Amygdala (tissue), 56 donors: ENCODE results near the gene PIEZO2.
A peak's percentile ranks its signal among the peaks of the same experiment; 100 is the strongest.
"Not testable (repeated sequence)": the region's sequence is repeated elsewhere in the genome, so short reads cannot be mapped to it uniquely, and the experiment has no call there.

Experiments used
- DNase-seq, 56 donors: peaks; one replicate each; lab custom pipeline; 2025; lab: John Stamatoyannopoulos, UW

Gene PIEZO2

GRCh38 chr18:11149441-11150270, at the start of gene PIEZO2:
Gene PIEZO2 (minus strand): TSS chr18:11149569. CDS start chr18:11148588, 981 bp downstream.
- peak in 48 of 56 donors; percentile 11 to 86 (median 54) for DNase-seq

- DNase-seq = no peak
Measured at GRCh38 chr18:11183637-11184036, 34.3 kb upstream of the PIEZO2 start.

- DNase-seq = not testable (repeated sequence)
Measured at GRCh38 chr18:11181629-11182028, 32.3 kb upstream of the PIEZO2 start.

DNA sequence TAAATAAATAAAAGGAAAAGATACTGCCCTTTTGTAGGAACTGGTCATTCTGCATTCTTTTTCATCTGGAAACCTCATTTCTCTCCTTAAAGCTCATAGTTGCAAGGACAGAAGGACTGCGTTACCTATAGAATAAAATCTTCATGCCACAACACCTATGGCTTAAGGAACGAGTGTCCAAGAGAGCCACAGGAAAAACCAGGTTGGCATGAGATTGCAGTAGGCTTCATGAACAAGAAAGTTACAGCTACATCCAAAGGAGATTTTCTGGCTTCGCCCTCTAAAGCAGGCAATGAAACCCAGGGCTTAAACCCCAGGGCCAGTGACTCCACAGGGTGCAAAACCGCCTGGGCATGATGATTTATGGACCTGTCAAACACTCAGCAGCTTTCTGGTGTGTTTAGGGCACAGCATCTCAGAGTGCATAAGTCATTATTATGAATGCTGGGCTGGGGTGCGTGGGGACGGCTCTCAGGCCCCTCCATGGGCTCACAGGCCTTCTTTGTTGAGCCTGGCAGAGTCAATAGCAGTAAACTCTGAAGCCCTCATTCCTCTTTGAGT, 30.7 kb upstream of the PIEZO2 start:
- DNase-seq = no peak

DNA sequence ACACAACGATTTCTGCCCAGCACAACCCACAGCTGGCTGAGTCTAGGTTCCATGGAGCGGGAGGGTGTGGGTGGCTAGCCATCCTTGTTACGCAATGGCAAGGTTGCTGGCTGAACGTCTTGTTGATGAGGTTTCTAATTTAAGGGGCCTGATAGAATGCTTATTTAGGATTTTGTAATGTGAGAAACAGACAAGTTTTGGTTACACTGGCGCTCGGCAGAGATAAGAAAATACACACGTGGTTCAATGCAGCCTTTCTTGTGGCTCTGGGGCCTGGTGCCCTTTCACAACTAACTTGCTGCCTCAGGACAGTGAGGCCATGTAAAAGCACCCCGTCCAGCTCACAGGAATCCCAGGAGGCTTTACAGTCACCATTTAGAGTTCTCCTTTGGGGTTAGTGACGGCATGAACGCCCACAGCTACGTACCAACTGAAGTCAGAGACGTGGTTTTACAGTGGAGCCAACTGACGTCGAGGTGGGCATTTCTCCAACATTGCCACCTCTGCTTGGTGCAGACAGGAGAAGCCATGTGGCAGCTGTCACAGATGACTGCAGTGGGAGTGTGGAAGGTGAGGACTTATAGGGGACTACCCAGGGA, 29.7 kb upstream of the PIEZO2 start:
- no peak for DNase-seq

- DNase-seq = no peak
Measured at GRCh38 chr18:11177382-11177781, 28.0 kb upstream of the PIEZO2 start.

DNA sequence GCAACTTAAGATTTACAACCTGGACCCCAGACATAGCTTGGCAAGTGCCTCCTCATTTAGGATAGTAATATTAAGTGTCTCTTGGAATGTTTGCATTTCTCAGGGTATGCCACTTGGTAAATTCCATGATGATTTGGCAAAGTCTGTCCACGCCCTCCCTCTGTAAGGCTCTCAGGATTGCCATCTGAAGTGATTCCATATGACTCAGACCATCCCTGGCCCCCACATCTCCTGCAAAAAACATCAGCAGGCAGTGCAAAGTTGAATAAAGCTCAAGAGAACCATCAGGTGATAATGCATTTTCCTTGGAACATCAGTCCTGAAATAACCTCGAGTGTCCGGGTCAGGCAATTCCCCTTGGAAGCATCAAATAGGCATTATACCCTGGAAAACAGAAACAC, 27.1 kb upstream of the PIEZO2 start:
- DNase-seq = no peak

- no peak for DNase-seq
Measured at GRCh38 chr18:11175266-11175979, 26.1 kb upstream of the PIEZO2 start.

- not testable (repeated sequence) for DNase-seq
Measured at GRCh38 chr18:11174179-11174578, 24.8 kb upstream of the PIEZO2 start.

DNA sequence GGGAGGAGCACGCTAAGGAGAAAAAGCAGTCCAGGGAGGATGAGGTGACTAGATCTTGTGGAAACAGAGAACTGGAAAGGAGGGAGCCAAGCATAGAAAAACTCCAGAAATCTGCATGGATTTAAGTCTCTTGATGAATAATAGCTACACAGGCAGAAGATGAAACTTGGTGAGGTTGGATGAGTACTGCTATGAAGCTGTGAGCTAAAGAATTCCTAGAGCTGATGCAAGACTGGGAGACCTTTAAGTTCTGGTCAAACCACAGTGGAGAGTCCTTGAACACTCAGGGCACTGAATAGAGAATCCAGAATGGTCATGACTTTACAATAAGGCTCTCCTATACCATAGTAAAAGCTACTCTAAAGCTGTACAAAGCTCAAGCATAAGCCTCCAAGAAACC, 18.4 kb upstream of the PIEZO2 start:
- no peak for DNase-seq

DNA sequence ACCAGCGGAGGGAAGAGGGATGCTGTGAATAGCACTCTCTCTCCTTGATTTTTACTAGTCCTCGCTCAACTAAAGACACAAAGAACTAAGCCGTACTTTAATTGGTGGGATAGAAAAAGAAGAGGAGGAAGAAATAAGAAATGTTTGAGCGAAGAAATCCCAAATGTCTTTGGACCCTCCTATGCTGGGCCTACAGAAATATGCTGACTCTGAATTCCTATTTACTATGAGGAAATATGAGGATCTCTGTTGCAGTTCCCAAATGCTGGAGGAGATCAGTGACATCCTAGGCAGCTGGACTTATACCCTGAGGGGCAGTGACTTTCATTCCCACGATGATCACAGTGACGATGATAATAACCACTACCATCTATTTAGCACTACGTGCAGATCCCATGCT, 16.6 kb upstream of the PIEZO2 start:
- DNase-seq = no peak

GRCh38 chr18:11165138-11165537, 15.8 kb upstream of the PIEZO2 start:
- DNase-seq = no peak

- DNase-seq = peak in 6 of 56 donors; percentile 3 to 49 (median 14)
Measured at GRCh38 chr18:11163665-11164064, 14.3 kb upstream of the PIEZO2 start.

DNA sequence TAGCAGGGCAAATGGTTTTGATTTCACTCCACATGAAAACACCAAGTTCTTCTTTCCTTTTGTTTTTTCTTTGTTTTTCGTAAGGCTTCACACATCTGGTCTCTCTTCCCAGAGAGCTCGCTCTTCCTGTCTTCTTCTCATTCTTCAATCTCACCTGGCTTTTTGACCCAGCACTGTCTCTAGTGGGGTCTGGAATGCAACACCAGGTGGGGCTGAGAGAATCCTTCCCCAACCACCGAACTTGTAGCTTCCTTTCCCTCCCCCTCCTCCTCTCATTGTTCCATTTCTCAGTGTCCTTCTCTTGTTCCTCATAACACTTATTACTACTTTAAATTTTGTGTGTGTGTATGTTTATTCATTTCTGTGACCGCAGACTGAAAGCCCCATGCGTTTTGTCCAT, 13.5 kb upstream of the PIEZO2 start:
- no peak for DNase-seq

DNA sequence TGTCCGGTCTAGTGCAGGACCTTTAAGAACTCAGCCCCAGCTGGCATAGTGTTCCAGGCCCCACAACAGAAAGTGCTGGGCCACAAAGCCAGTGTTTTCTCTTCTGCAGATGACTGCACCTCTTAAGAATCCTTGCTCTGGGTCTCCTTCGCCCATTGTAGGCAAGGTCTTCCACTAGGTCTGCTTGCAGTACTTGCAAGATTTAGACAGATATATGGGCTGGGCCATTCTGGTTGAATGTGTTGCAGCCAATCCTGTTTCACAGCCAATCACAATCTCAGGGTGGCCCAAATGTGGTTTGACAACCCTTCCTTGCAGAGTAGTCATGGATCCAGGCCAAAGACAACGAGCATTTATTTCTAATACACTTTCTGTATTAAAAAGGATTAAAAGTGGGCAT, 13.1 kb upstream of the PIEZO2 start:
- no peak for DNase-seq

- no peak for DNase-seq
Measured at GRCh38 chr18:11160313-11160712, 10.9 kb upstream of the PIEZO2 start.

- DNase-seq = no peak
Measured at GRCh38 chr18:11159844-11160243, 10.5 kb upstream of the PIEZO2 start.

- DNase-seq = no peak
Measured at GRCh38 chr18:11156978-11157377, 7.6 kb upstream of the PIEZO2 start.

GRCh38 chr18:11155034-11155759, 5.8 kb upstream of the PIEZO2 start:
- no peak for DNase-seq

DNA sequence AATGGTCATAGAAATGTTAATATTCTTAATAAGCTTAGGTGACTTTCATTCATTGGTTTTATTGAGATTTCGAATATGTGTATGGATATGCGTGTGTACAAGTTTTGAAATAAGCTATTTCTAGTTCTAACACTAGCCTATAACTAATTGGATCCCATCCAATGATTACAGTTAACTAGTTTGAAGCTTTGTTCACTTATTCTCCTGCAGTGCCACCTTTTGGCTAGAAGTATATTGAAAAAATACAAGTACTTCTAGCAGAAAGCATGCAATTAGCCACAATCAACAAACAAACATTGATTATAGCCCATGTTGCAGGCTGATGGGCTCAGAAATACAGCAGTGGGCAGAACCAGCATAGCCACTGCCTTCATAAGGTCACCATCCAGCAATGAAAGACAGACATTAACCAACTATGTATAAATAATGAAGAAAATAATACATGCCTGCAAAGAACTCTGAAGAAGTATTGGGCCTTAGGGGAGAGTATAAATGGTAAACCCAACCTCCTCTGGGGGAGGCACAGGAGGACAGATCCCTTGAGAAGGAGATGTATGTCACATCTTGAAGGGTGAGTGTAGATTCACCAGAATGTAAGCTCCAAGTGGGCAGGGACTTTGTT, 5.1 kb upstream of the PIEZO2 start:
- peak in 1 of 56 donors; percentile 37 for DNase-seq
